Activated CD4-positive, alpha-beta T cell treated with anti-CD3 and anti-CD28 coated beads, Interleukin-2, amount 50 U/mL, for 24 hours (primary cell): ENCODE data around the gene KDM4C.
"Not testable (repeated sequence)": the region's sequence is repeated elsewhere in the genome, so short reads cannot be mapped to it uniquely, and the experiment has no call there.

Source experiments
- DNase-seq, 2 donors: peaks; one replicate each; pipeline ENCODE4 v3.0.0-alpha.2; 2020; ENCODE audit warnings: low read depth in 1 of 2, low spot score in 1 of 2

Gene KDM4C

GRCh38 chr9:6763244-6763643, 5.5 kb downstream of the KDM4C start:
- DNase-seq = no peak

GRCh38 chr9:6764011-6764410, 6.2 kb downstream of the KDM4C start:
- DNase-seq = no peak

- no peak for DNase-seq
Measured at GRCh38 chr9:6764523-6764922, 6.8 kb downstream of the KDM4C start.

- no peak for DNase-seq
Measured at GRCh38 chr9:6764950-6765349, 7.2 kb downstream of the KDM4C start.

- DNase-seq = no peak
Measured at GRCh38 chr9:6765396-6765795, 7.6 kb downstream of the KDM4C start.

GRCh38 chr9:6766606-6767005, 8.8 kb downstream of the KDM4C start:
- no peak for DNase-seq

GRCh38 chr9:6768587-6768986, 10.8 kb downstream of the KDM4C start:
- not testable (repeated sequence) for DNase-seq

- DNase-seq = no peak
Measured at GRCh38 chr9:6771722-6772121, 13.9 kb downstream of the KDM4C start.

- DNase-seq = no peak
Measured at GRCh38 chr9:6777213-6777902, 19.6 kb downstream of the KDM4C start.

GRCh38 chr9:6779417-6780241, 21.9 kb downstream of the KDM4C start:
- no peak for DNase-seq

GRCh38 chr9:6780690-6781089, 22.9 kb downstream of the KDM4C start:
- no peak for DNase-seq

GRCh38 chr9:6781476-6781875, 23.7 kb downstream of the KDM4C start:
- no peak for DNase-seq

- DNase-seq = no peak
Measured at GRCh38 chr9:6782345-6782744, 24.6 kb downstream of the KDM4C start.

GRCh38 chr9:6782981-6783380, 25.2 kb downstream of the KDM4C start:
- no peak for DNase-seq

- no peak for DNase-seq
Measured at GRCh38 chr9:6783753-6784152, 26.0 kb downstream of the KDM4C start.

- DNase-seq = no peak
Measured at GRCh38 chr9:6785682-6786081, 27.9 kb downstream of the KDM4C start.

GRCh38 chr9:6787793-6788161, 30.0 kb downstream of the KDM4C start:
- no peak for DNase-seq

GRCh38 chr9:6788162-6789016, 30.6 kb downstream of the KDM4C start:
- no peak for DNase-seq

GRCh38 chr9:6789017-6789338, 31.2 kb downstream of the KDM4C start:
- not testable (repeated sequence) for DNase-seq

GRCh38 chr9:6790866-6791265, 33.1 kb downstream of the KDM4C start:
- DNase-seq = no peak

- DNase-seq = no peak
Measured at GRCh38 chr9:6793203-6793602, 35.4 kb downstream of the KDM4C start.

- DNase-seq = no peak
Measured at GRCh38 chr9:6794936-6795335, 37.2 kb downstream of the KDM4C start.
